EL (cell line): ENCODE data around the gene C1orf185.
"Not testable (repeated sequence)": the region's sequence is repeated elsewhere in the genome, so short reads cannot be mapped to it uniquely, and the experiment has no call there.

Source experiments
- DNase-seq: peaks from one replicate; pipeline ENCODE4 v3.0.0-alpha.2; 2016

C1orf185 gene

GRCh38 chr1:51139474-51139873, 37.4 kb downstream of the C1orf185 start:
- DNase-seq = no peak

- DNase-seq = no peak
Measured at GRCh38 chr1:51147394-51147793, 45.4 kb downstream of the C1orf185 start.

- no peak for DNase-seq
Measured at GRCh38 chr1:51154776-51155175, 52.7 kb downstream of the C1orf185 start.

GRCh38 chr1:51156752-51157151, 54.7 kb downstream of the C1orf185 start:
- no peak for DNase-seq

GRCh38 chr1:51157395-51157794, 55.4 kb downstream of the C1orf185 start:
- no peak for DNase-seq

- no peak for DNase-seq
Measured at GRCh38 chr1:51158263-51158662, 56.2 kb downstream of the C1orf185 start.

- DNase-seq = not testable (repeated sequence)
Measured at GRCh38 chr1:51162560-51162959, 60.5 kb downstream of the C1orf185 start.

GRCh38 chr1:51165540-51165939, 63.5 kb downstream of the C1orf185 start:
- DNase-seq = no peak

GRCh38 chr1:51168266-51168845, 66.3 kb downstream of the C1orf185 start:
- no peak for DNase-seq

- no peak for DNase-seq
Measured at GRCh38 chr1:51168936-51169335, 66.9 kb downstream of the C1orf185 start.

- peak; percentile 34 for DNase-seq
Measured at GRCh38 chr1:51170342-51170741, 68.3 kb downstream of the C1orf185 start.

GRCh38 chr1:51172811-51173210, 70.8 kb downstream of the C1orf185 start:
- no peak for DNase-seq

- no peak for DNase-seq
Measured at GRCh38 chr1:51175278-51175677, 73.2 kb downstream of the C1orf185 start.

- DNase-seq = not testable (repeated sequence)
Measured at GRCh38 chr1:51177988-51178387, 76.0 kb downstream of the C1orf185 start.

- no peak for DNase-seq
Measured at GRCh38 chr1:51188230-51188629, 86.2 kb downstream of the C1orf185 start.

GRCh38 chr1:51189421-51190073, 87.5 kb downstream of the C1orf185 start:
- DNase-seq = peak; percentile 68

- no peak for DNase-seq
Measured at GRCh38 chr1:51190961-51191360, 88.9 kb downstream of the C1orf185 start.

GRCh38 chr1:51192213-51192843, 90.3 kb downstream of the C1orf185 start:
- peak; percentile 76 for DNase-seq

GRCh38 chr1:51193564-51193963, 91.5 kb downstream of the C1orf185 start:
- no peak for DNase-seq
